ENCODE measurements around the gene FAM163B.

DNA sequence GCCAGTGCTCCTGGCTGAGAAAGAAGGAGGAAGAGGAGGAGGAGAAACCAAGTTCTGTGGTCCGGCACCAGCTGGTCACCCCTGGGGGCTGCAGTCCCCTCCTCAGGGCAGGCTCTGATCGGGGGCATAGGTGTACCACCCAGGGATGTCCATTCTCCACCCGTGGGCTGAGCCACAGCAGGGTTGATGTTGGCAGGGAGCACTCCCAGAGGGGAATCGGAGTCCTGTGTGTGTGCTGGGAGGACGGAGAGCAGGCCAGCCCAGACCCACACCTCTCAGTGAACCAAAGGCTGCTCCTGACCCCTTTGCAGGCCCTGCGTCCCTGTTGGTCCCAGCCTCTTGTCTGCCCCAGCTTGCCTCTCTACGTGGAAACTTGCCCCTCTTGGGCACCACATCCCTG is 79.3 kb downstream of the FAM163B start:
- TF ChIP-seq, protein P1, sequence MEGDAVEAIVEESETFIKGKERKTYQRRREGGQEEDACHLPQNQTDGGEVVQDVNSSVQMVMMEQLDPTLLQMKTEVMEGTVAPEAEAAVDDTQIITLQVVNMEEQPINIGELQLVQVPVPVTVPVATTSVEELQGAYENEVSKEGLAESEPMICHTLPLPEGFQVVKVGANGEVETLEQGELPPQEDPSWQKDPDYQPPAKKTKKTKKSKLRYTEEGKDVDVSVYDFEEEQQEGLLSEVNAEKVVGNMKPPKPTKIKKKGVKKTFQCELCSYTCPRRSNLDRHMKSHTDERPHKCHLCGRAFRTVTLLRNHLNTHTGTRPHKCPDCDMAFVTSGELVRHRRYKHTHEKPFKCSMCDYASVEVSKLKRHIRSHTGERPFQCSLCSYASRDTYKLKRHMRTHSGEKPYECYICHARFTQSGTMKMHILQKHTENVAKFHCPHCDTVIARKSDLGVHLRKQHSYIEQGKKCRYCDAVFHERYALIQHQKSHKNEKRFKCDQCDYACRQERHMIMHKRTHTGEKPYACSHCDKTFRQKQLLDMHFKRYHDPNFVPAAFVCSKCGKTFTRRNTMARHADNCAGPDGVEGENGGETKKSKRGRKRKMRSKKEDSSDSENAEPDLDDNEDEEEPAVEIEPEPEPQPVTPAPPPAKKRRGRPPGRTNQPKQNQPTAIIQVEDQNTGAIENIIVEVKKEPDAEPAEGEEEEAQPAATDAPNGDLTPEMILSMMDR (IDR thresholded peaks at IDR 0.05; ENCODE audit: insufficient read depth, low read length), result no peak
- no peak for TF ChIP-seq POLR2AphosphoS5 (IDR thresholded peaks at IDR 0.05; ENCODE audit: low read depth)
- TF ChIP-seq, protein P2, sequence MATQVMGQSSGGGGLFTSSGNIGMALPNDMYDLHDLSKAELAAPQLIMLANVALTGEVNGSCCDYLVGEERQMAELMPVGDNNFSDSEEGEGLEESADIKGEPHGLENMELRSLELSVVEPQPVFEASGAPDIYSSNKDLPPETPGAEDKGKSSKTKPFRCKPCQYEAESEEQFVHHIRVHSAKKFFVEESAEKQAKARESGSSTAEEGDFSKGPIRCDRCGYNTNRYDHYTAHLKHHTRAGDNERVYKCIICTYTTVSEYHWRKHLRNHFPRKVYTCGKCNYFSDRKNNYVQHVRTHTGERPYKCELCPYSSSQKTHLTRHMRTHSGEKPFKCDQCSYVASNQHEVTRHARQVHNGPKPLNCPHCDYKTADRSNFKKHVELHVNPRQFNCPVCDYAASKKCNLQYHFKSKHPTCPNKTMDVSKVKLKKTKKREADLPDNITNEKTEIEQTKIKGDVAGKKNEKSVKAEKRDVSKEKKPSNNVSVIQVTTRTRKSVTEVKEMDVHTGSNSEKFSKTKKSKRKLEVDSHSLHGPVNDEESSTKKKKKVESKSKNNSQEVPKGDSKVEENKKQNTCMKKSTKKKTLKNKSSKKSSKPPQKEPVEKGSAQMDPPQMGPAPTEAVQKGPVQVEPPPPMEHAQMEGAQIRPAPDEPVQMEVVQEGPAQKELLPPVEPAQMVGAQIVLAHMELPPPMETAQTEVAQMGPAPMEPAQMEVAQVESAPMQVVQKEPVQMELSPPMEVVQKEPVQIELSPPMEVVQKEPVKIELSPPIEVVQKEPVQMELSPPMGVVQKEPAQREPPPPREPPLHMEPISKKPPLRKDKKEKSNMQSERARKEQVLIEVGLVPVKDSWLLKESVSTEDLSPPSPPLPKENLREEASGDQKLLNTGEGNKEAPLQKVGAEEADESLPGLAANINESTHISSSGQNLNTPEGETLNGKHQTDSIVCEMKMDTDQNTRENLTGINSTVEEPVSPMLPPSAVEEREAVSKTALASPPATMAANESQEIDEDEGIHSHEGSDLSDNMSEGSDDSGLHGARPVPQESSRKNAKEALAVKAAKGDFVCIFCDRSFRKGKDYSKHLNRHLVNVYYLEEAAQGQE (IDR thresholded peaks at IDR 0.05; ENCODE audit: insufficient replicate concordance, low read depth), result no peak
